ENCODE data around the gene SSBP3.
A peak's percentile ranks its signal among the peaks of the same experiment; 100 is the strongest.
"Not testable (repeated sequence)": the region's sequence is repeated elsewhere in the genome, so short reads cannot be mapped to it uniquely, and the experiment has no call there.

Gene SSBP3

GRCh38 chr1:54234284-54234683, 171.9 kb downstream of the SSBP3 start:
- Histone ChIP-seq H3K4me3 (ENCODE audit: low read depth in 1 of 2, low read length in 2 of 2) (no peak overlapping the region), H3K36me3 (ENCODE audit: insufficient read depth, low read length) (peaks cover 59% of the 10 kb centered on the region), H3K27ac (ENCODE audit: low read length) (no peak overlapping the region), H3K9ac (ENCODE audit: low read depth, low read length) (no peak overlapping the region), H3K27me3 (ENCODE audit: insufficient read depth, low read length, poor library complexity) (no peaks in the 10 kb centered on the region), H3K4me1 (ENCODE audit: insufficient read depth, low read length) (no peaks in the 10 kb centered on the region), H3K79me2 (ENCODE audit: insufficient read depth, low read length) (no peaks in the 10 kb centered on the region), H3K4me2 (ENCODE audit: insufficient read depth, low read length) (no peak overlapping the region), H2AFZ (ENCODE audit: low read depth, low read length) (no peak overlapping the region), H3K9me3 (ENCODE audit: insufficient read depth, low read length, severe bottlenecking) (no peaks in the 10 kb centered on the region), H4K20me1 (ENCODE audit: insufficient read depth, low read length) (peaks cover 4% of the 10 kb centered on the region; the same call in 1 of the 2 replicates)
- TF ChIP-seq EZH2 (IDR thresholded peaks at IDR 0.05; ENCODE audit: borderline replicate concordance, low read depth, low read length, severe bottlenecking), result no peak
- TF ChIP-seq CTCF (IDR thresholded peaks at IDR 0.05; ENCODE audit: borderline replicate concordance, extremely low read depth, low read length, poor library complexity, severe bottlenecking), result no peak
- DNase-seq, result no peak
- no peak for ATAC-seq (ENCODE audit: insufficient read depth, low read depth)

- H3K4me3 ChIP-seq (ENCODE audit: low read depth in 1 of 2, low read length in 2 of 2); ATAC-seq (ENCODE audit: insufficient read depth, low read depth); DNase-seq; H3K27me3 ChIP-seq (ENCODE audit: insufficient read depth, low read length, poor library complexity); H3K4me2 ChIP-seq (ENCODE audit: insufficient read depth, low read length); H3K79me2 ChIP-seq (ENCODE audit: insufficient read depth, low read length); H3K27ac ChIP-seq (ENCODE audit: low read length); H3K4me1 ChIP-seq (ENCODE audit: insufficient read depth, low read length); H4K20me1 ChIP-seq (ENCODE audit: insufficient read depth, low read length); H3K9me3 ChIP-seq (ENCODE audit: insufficient read depth, low read length, severe bottlenecking); H3K9ac ChIP-seq (ENCODE audit: low read depth, low read length); H2AFZ ChIP-seq (ENCODE audit: low read depth, low read length): not testable (repeated sequence)
- peaks cover 59% of the 10 kb centered on the region for H3K36me3 ChIP-seq (ENCODE audit: insufficient read depth, low read length)
These were observed 173.0 kb downstream of the SSBP3 start for GRCh38 chr1:54233196-54233595.

GRCh38 chr1:54230507-54231339, 175.5 kb downstream of the SSBP3 start:
- Histone ChIP-seq H4K20me1 (ENCODE audit: insufficient read depth, low read length) (0 out of 2 replicates have a peak, but pooled peaks cover 7% of the 10 kb centered on the region), H2AFZ (ENCODE audit: low read depth, low read length) (no peak overlapping the region), H3K27me3 (ENCODE audit: insufficient read depth, low read length, poor library complexity) (no peaks in the 10 kb centered on the region), H3K4me3 (ENCODE audit: low read depth in 1 of 2, low read length in 2 of 2) (no peak overlapping the region), H3K27ac (ENCODE audit: low read length) (no peak overlapping the region), H3K4me1 (ENCODE audit: insufficient read depth, low read length) (no peaks in the 10 kb centered on the region), H3K9me3 (ENCODE audit: insufficient read depth, low read length, severe bottlenecking) (no peaks in the 10 kb centered on the region), H3K36me3 (ENCODE audit: insufficient read depth, low read length) (peaks cover 54% of the 10 kb centered on the region), H3K9ac (ENCODE audit: low read depth, low read length) (no peak overlapping the region), H3K4me2 (ENCODE audit: insufficient read depth, low read length) (no peak overlapping the region), H3K79me2 (ENCODE audit: insufficient read depth, low read length) (no peaks in the 10 kb centered on the region)
- ATAC-seq (ENCODE audit: insufficient read depth, low read depth) (no peak), DNase-seq (no peak)
- no peak for TF ChIP-seq CTCF (IDR thresholded peaks at IDR 0.05; ENCODE audit: borderline replicate concordance, extremely low read depth, low read length, poor library complexity, severe bottlenecking)

GRCh38 chr1:54229281-54229891, 176.8 kb downstream of the SSBP3 start:
- no peak overlapping the region; the same call in 1 of the 2 replicates for H3K27ac ChIP-seq (ENCODE audit: low read length)
- H3K27me3 ChIP-seq (ENCODE audit: insufficient read depth, low read length, poor library complexity), result no peaks in the 10 kb centered on the region
- no peaks in the 10 kb centered on the region for H3K9me3 ChIP-seq (ENCODE audit: insufficient read depth, low read length, severe bottlenecking)
- TF ChIP-seq EZH2 (IDR thresholded peaks at IDR 0.05; ENCODE audit: borderline replicate concordance, low read depth, low read length, severe bottlenecking) (no peak), CTCF (IDR thresholded peaks at IDR 0.05; ENCODE audit: borderline replicate concordance, extremely low read depth, low read length, poor library complexity, severe bottlenecking) (no peak)
- no peaks in the 10 kb centered on the region for H3K4me1 ChIP-seq (ENCODE audit: insufficient read depth, low read length)
- no peak overlapping the region for H2AFZ ChIP-seq (ENCODE audit: low read depth, low read length)
- H3K9ac ChIP-seq (ENCODE audit: low read depth, low read length), result no peak overlapping the region
- no peak overlapping the region for H3K4me2 ChIP-seq (ENCODE audit: insufficient read depth, low read length)
- DNase-seq, result peak; percentile 40
- 0 out of 2 replicates have a peak, but pooled peaks cover 7% of the 10 kb centered on the region for H4K20me1 ChIP-seq (ENCODE audit: insufficient read depth, low read length)
- peaks cover 54% of the 10 kb centered on the region for H3K36me3 ChIP-seq (ENCODE audit: insufficient read depth, low read length)
- H3K4me3 ChIP-seq (ENCODE audit: low read depth in 1 of 2, low read length in 2 of 2), result no peak overlapping the region
- ATAC-seq (ENCODE audit: insufficient read depth, low read depth), result peak; percentile 63
- no peaks in the 10 kb centered on the region for H3K79me2 ChIP-seq (ENCODE audit: insufficient read depth, low read length)

Data from DND-41 (cell line).